SK-N-SH (cell line): Measurements from ENCODE around the gene PIEZO2. TPM values are rescaled to one million over a fixed set of nuclear protein-coding genes. Genes with fewer than 3 reads are reported as not detected.

ENCODE experiments used
- CTCF ChIA-PET: fragments of 300-600, 350-600 bp; formaldehyde crosslinking; extraction: SDS; loops from one replicate; lab custom pipeline; 2021; lab: Yijun Ruan, JAX
- POLR2A ChIA-PET: fragments of 350-600 bp; sonication (Branson Sonifier 250); formaldehyde crosslinking; extraction: SDS; loops from one replicate; lab custom pipeline; 2020; ENCODE audit warnings: antibody characterized with exemption, inconsistent platforms; lab: Yijun Ruan, JAX
- DNase-seq: peaks from one replicate; pipeline ENCODE4 v3.0.0; 2012
- H2AFZ ChIP-seq: fragments of 200-600 bp; sonication (generic); 2 replicates; pipeline ENCODE4 v1.8.1; 2016; ENCODE audit warnings: antibody characterized with exemption, mild to moderate bottlenecking, low read depth
- H3F3A ChIP-seq: fragments of 200-600 bp; sonication (generic); replicated peaks from 2 replicates; pipeline ENCODE3; 2016; ENCODE audit warnings: antibody characterized with exemption, mild to moderate bottlenecking; ENCODE audit not compliant: insufficient read depth
- H3K27ac ChIP-seq, 2 experiments: fragments of 200-500 bp in 1 of 2; fragments of 200-600 bp in 1 of 2; sonication (Bioruptor generic) in 1 of 2; sonication (generic), shearing (Covaris generic) in 1 of 2; 2 replicates each; pipeline versions ENCODE4 v1.5.1 to v1.6.1; 2014 to 2016; ENCODE audit warnings: low read depth in 2 of 2, inconsistent platforms in 1 of 2, low read length in 1 of 2, mild to moderate bottlenecking in 1 of 2, mixed read lengths in 1 of 2
- H3K27me3 ChIP-seq: fragments of 200-600 bp; sonication (generic), shearing (Covaris generic); 2 replicates; pipeline ENCODE4 v1.6.1; 2016; ENCODE audit warnings: mixed run types; ENCODE audit not compliant: insufficient read depth
- H3K36me3 ChIP-seq, 2 experiments: fragments of 200-500 bp in 1 of 2; fragments of 200-600 bp in 1 of 2; sonication (Bioruptor generic) in 1 of 2; sonication (generic) in 1 of 2; replicated peaks in 1 of 2; 2 replicates each; pipeline versions ENCODE3 to v1.5.1; 2014 to 2016; ENCODE audit warnings: low read length in 1 of 2, mild to moderate bottlenecking in 1 of 2; ENCODE audit not compliant: insufficient read depth in 2 of 2, control insufficient read depth in 1 of 2
- H3K4me1 ChIP-seq, 2 experiments: fragments of 200-500 bp in 1 of 2; fragments of 200-600 bp in 1 of 2; sonication (Bioruptor generic) in 1 of 2; sonication (generic), shearing (Covaris generic) in 1 of 2; 2 replicates each; pipeline versions ENCODE4 v1.5.1 to v1.6.1; 2014 to 2016; ENCODE audit warnings: low read depth in 1 of 2, low read length in 1 of 2, mixed run types in 1 of 2; ENCODE audit not compliant: insufficient read depth in 2 of 2, control insufficient read depth in 1 of 2
- H3K4me2 ChIP-seq: fragments of 200-600 bp; sonication (generic), shearing (Covaris generic); 2 replicates; pipeline ENCODE4 v1.6.1; 2017; ENCODE audit warnings: mixed run types
- H3K4me3 ChIP-seq, 2 experiments: fragments of 200-500 bp in 1 of 2; fragments of 200-600 bp in 1 of 2; sonication (Bioruptor generic) in 1 of 2; sonication (generic), shearing (Covaris generic) in 1 of 2; 2 replicates each; pipeline versions ENCODE4 v1.5.1 to v1.8.1; 2014 to 2016; ENCODE audit warnings: low read depth in 2 of 2, inconsistent platforms in 1 of 2, low read length in 1 of 2, mild to moderate bottlenecking in 1 of 2, mixed read lengths in 1 of 2, moderate library complexity in 1 of 2
- H3K79me2 ChIP-seq: fragments of 200-600 bp; sonication (generic); 2 replicates; pipeline ENCODE4 v1.8.1; 2017; ENCODE audit warnings: mild to moderate bottlenecking; ENCODE audit not compliant: insufficient read depth
- H3K9ac ChIP-seq: fragments of 200-600 bp; sonication (generic); 2 replicates; pipeline ENCODE4 v1.6.1; 2017; ENCODE audit warnings: mixed run types
- H3K9me2 ChIP-seq: fragments of 200-600 bp; sonication (generic); 2 replicates; pipeline ENCODE4 v1.6.1; 2017; ENCODE audit warnings: mixed run types
- H3K9me3 ChIP-seq: fragments of 200-600 bp; sonication (generic); 2 replicates; pipeline ENCODE4 v1.6.1; 2017; ENCODE audit warnings: mixed run types, mild to moderate bottlenecking, moderate library complexity
- H4K20me1 ChIP-seq: fragments of 200-600 bp; sonication (generic); 2 replicates; pipeline ENCODE4 v1.6.1; 2017; ENCODE audit warnings: mild to moderate bottlenecking, mixed run types; ENCODE audit not compliant: insufficient read depth
- CHD2 ChIP-seq: fragments of 150-350 bp; IDR thresholded peaks from 2 replicates; pipeline ENCODE4 v1.6.1; 2018; ENCODE audit warnings: low read length; ENCODE audit not compliant: partially characterized antibody
- ELF1 ChIP-seq: IDR thresholded peaks from 2 replicates; pipeline ENCODE4 v1.4.0; 2012
- EZH2phosphoT487 ChIP-seq: fragments of 200-600 bp; sonication (generic); IDR thresholded peaks from 2 replicates; pipeline ENCODE4 v1.6.1; 2017; ENCODE audit warnings: low read depth, mixed run types, mild to moderate bottlenecking, antibody characterized with exemption, moderate library complexity, borderline replicate concordance
- FOXJ3 ChIP-seq: sonication (generic); formaldehyde crosslinking; IDR thresholded peaks from 2 replicates; pipeline ENCODE4 v1.5.1; 2020; ENCODE audit warnings: mild to moderate bottlenecking, missing genetic modification reagents
- FOXM1 ChIP-seq: IDR thresholded peaks from 2 replicates; pipeline ENCODE4 v1.4.0; 2012; ENCODE audit warnings: low read depth, mild to moderate bottlenecking
- GABPA ChIP-seq: IDR thresholded peaks from 2 replicates; pipeline ENCODE4 v1.4.0; 2012; ENCODE audit warnings: low read depth, mild to moderate bottlenecking
- GATA2 ChIP-seq: sonication (generic); formaldehyde crosslinking; IDR thresholded peaks from 2 replicates; pipeline ENCODE4 v1.5.0; 2020; ENCODE audit warnings: mild to moderate bottlenecking, missing genetic modification reagents
- NFIC ChIP-seq: IDR thresholded peaks from 2 replicates; pipeline ENCODE4 v1.4.0; 2012; ENCODE audit warnings: borderline replicate concordance
- NRF1 ChIP-seq: IDR thresholded peaks from 2 replicates; pipeline ENCODE4 v1.6.1; 2012; ENCODE audit warnings: low read depth, mild to moderate bottlenecking, low read length
- RAD21 ChIP-seq: IDR thresholded peaks from 2 replicates; pipeline ENCODE4 v1.6.1; 2012; ENCODE audit warnings: mild to moderate bottlenecking, low read length
- TCF12 ChIP-seq: IDR thresholded peaks from 2 replicates; pipeline ENCODE4 v1.4.0; 2012
- TEAD4 ChIP-seq: IDR thresholded peaks from 2 replicates; pipeline ENCODE4 v1.4.0; 2012; ENCODE audit warnings: mild to moderate bottlenecking, borderline replicate concordance; ENCODE audit not compliant: insufficient read depth
- YY1 ChIP-seq: IDR thresholded peaks from 2 replicates; pipeline ENCODE4 v1.4.0; 2012; ENCODE audit warnings: low read depth, mild to moderate bottlenecking
- WGBS: methylation state at CpG from one replicate; pipeline ENCODE4 v1.1.6; 2017; ENCODE audit warnings: low lambda C conversion rate; 5-methylcytosine and 5-hydroxymethylcytosine counted together
- polyA plus RNA-seq, 3 experiments: library from polyadenylated mRNA; depleted of rRNA; stranded (reverse); fragments of >200 nt; gene quantifications; 2 replicates each; pipeline ENCODE4 v1.2.3, GENCODE V29; 2012
- TF ChIP-seq, protein P1 (sequence below): IDR thresholded peaks from 2 replicates; pipeline ENCODE4 v1.6.1; 2012; ENCODE audit warnings: mild to moderate bottlenecking, low read depth, low read length, moderate library complexity
- TF ChIP-seq, protein P2 (sequence below): IDR thresholded peaks from 2 replicates; pipeline ENCODE4; 2012

Gene PIEZO2
- polyA plus RNA-seq, 1 of the 3 experiments (the other 2 are of a cell fraction), result not detected

DNA sequence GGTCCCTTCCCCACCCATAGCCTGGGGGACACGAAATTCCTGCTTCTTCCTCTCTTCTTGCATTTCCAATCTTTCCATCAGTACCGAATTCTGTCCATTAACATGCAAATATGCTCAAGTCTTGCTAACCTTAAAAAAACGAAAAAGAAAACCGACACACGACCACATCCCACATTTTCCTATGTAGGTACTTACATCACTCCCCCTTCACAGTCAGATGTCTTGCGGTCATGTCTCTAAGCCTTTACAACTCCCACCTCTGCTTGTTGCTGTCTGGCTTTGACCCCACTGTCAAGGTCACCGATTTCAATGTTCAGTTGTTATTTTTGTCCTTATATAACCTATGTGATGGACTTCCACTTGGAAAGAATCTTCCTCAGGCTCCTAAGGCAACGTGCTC lies 404.1 kb downstream of the PIEZO2 start (continued):
- TF ChIP-seq, protein P1, sequence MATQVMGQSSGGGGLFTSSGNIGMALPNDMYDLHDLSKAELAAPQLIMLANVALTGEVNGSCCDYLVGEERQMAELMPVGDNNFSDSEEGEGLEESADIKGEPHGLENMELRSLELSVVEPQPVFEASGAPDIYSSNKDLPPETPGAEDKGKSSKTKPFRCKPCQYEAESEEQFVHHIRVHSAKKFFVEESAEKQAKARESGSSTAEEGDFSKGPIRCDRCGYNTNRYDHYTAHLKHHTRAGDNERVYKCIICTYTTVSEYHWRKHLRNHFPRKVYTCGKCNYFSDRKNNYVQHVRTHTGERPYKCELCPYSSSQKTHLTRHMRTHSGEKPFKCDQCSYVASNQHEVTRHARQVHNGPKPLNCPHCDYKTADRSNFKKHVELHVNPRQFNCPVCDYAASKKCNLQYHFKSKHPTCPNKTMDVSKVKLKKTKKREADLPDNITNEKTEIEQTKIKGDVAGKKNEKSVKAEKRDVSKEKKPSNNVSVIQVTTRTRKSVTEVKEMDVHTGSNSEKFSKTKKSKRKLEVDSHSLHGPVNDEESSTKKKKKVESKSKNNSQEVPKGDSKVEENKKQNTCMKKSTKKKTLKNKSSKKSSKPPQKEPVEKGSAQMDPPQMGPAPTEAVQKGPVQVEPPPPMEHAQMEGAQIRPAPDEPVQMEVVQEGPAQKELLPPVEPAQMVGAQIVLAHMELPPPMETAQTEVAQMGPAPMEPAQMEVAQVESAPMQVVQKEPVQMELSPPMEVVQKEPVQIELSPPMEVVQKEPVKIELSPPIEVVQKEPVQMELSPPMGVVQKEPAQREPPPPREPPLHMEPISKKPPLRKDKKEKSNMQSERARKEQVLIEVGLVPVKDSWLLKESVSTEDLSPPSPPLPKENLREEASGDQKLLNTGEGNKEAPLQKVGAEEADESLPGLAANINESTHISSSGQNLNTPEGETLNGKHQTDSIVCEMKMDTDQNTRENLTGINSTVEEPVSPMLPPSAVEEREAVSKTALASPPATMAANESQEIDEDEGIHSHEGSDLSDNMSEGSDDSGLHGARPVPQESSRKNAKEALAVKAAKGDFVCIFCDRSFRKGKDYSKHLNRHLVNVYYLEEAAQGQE, result no peak

DNA sequence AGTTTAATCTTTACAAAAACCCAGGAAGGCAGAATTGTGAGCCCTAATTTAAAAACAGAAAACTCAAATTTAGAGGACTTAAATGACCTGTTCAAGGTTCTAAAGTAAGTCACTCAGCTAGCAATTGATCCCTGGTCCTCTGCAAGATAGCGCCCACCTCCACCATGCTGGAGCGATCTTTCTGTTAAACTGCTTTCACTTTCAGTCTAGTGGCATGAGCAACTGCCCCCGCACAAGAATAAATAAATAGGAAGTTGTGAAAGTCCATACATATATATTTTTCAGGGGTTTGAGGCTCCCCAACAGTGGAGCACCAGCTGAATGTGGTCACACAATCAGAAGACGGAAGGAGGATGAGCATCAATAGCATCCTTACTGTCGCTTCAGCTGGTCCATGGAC lies 405.6 kb downstream of the PIEZO2 start:
- no peak for TF ChIP-seq TEAD4
- TF ChIP-seq, protein P2, sequence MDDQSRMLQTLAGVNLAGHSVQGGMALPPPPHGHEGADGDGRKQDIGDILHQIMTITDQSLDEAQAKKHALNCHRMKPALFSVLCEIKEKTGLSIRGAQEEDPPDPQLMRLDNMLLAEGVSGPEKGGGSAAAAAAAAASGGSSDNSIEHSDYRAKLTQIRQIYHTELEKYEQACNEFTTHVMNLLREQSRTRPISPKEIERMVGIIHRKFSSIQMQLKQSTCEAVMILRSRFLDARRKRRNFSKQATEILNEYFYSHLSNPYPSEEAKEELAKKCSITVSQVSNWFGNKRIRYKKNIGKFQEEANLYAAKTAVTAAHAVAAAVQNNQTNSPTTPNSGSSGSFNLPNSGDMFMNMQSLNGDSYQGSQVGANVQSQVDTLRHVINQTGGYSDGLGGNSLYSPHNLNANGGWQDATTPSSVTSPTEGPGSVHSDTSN, result no peak
- no peak for TF ChIP-seq FOXM1
- TF ChIP-seq EZH2phosphoT487, result no peak
- no peak for TF ChIP-seq FOXJ3
- TF ChIP-seq, all 33 proteins: peak for 0
- DNase-seq, result no peak
- Histone ChIP-seq H3K9me3 (no peaks in the 10 kb centered on the region), H3K27me3 (peaks cover 8% of the 10 kb centered on the region; the same call in 1 of the 2 replicates), H3K36me3 (no peaks in the 10 kb centered on the region), H3F3A (no peaks in the 10 kb centered on the region), H3K9ac (no peak overlapping the region), H3K4me2 (peak overlapping the region; percentile 65; the same call in 1 of the 2 replicates), H2AFZ (no peak overlapping the region), H4K20me1 (no peaks in the 10 kb centered on the region), H3K9me2 (no peaks in the 10 kb centered on the region), H3K4me3 (peak overlapping the region; percentile 17 to 59; a peak in 2 of 4 replicates), H3K79me2 (no peaks in the 10 kb centered on the region), H3K4me1 (no peaks in the 10 kb centered on the region), H3K27ac (no peak overlapping the region)
- 10% methylated on average over 5 of the region's 5 CpGs for WGBS
- ChIA-PET CTCF (no interaction called here), POLR2A (no interaction called here)

DNA sequence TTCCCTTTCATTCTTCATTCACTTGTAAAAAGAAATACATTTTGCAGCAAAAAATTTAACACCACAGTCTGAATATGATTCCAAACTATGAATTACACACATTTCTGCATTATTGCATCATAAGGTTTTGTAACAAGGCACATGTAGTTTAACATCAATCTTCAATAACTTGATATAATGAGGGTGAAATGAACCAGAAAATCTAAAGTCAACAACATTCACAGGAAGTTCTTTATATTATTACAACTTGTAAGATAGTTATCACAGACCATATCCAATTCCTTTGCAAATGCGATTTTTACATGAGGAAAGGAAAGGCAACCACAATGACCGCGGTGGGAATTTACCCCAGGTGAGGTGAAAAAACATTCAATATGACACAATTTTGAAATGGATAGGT lies 410.2 kb downstream of the PIEZO2 start:
- CTCF ChIA-PET, result interaction anchor here (1.4 kb wide), 2 partner anchors 21 to 179 kb away, joined by 3 to 4 read pairs; no protein-coding TSS in a partner anchor
- DNase-seq, result no peak
- no peak overlapping the region for H3K4me2 ChIP-seq
- TF ChIP-seq CHD2, result no peak
- no peak for TF ChIP-seq NRF1
- TF ChIP-seq GABPA, result no peak
- no peak for TF ChIP-seq TCF12
- no peak for TF ChIP-seq YY1
- TF ChIP-seq GATA2 (CRISPR knock-in tag), result no peak
- TF ChIP-seq, protein P1, result no peak
- no peak for TF ChIP-seq RAD21
- TF ChIP-seq EZH2phosphoT487, result no peak
- TF ChIP-seq FOXM1, result no peak
- TF ChIP-seq ELF1, result no peak
- TF ChIP-seq NFIC, result no peak
- no peak for TF ChIP-seq TEAD4

More for the DNA sequence above, 410.2 kb downstream of the PIEZO2 start:
- no peaks in the 10 kb centered on the region for H3K9me3 ChIP-seq
- no peak overlapping the region for H3K9ac ChIP-seq
- no peaks in the 10 kb centered on the region for H3K9me2 ChIP-seq
- H3K4me1 ChIP-seq, result no peaks in the 10 kb centered on the region
- no peaks in the 10 kb centered on the region; the same call in 1 of the 2 replicates for H3K27me3 ChIP-seq
- no peak overlapping the region for H3K4me3 ChIP-seq
- H3K27ac ChIP-seq, result no peak overlapping the region
- H3F3A ChIP-seq, result no peaks in the 10 kb centered on the region
- H3K79me2 ChIP-seq, result no peaks in the 10 kb centered on the region
- H3K36me3 ChIP-seq, result no peaks in the 10 kb centered on the region
- H4K20me1 ChIP-seq, result no peaks in the 10 kb centered on the region
- H2AFZ ChIP-seq, result no peak overlapping the region
- WGBS, result 17% methylated on average over 3 of the region's 3 CpGs
- POLR2A ChIA-PET, result no interaction called here
